H1 (cell line): Measurements from ENCODE around the gene FOXQ1. TPM values are rescaled to one million over a fixed set of nuclear protein-coding genes. Genes with fewer than 3 reads are reported as not detected.

Experiments
- ATF3 ChIP-seq: IDR thresholded peaks from 2 replicates; pipeline ENCODE4 v1.6.1; 2011; ENCODE audit warnings: low read depth, mild to moderate bottlenecking, low read length; ENCODE audit not compliant: insufficient read depth
- BACH1 ChIP-seq: IDR thresholded peaks from 2 replicates; pipeline ENCODE4 v1.6.1; 2012; ENCODE audit warnings: low read length, improper control_type of control experiment
- BRCA1 ChIP-seq: IDR thresholded peaks from 2 replicates; pipeline ENCODE4 v1.6.1; 2012; ENCODE audit warnings: low read depth, low read length, improper control_type of control experiment
- CTBP2 ChIP-seq: IDR thresholded peaks from 2 replicates; pipeline ENCODE4 v1.7.0; 2011; ENCODE audit warnings: borderline replicate concordance, mild to moderate bottlenecking, moderate library complexity, mixed read lengths, low read length; ENCODE audit not compliant: insufficient read depth, insufficient read length
- CTCF ChIP-seq, 3 experiments: IDR thresholded peaks; 1 replicate in 2 of 3; 2 replicates in 1 of 3; pipeline versions ENCODE4 v1.5.1 to v1.6.1; 2011; ENCODE audit warnings: low read length in 3 of 3, mild to moderate bottlenecking in 3 of 3, inconsistent platforms in 2 of 3, low read depth in 1 of 3, moderate library complexity in 1 of 3; ENCODE audit not compliant: insufficient read depth in 1 of 3; ENCODE audit errors: control extremely low read depth in 1 of 3
- E2F6 ChIP-seq: IDR thresholded peaks from 2 replicates; pipeline ENCODE4 v1.6.1; 2012; ENCODE audit warnings: inconsistent platforms
- EZH2 ChIP-seq: fragments of 200-600 bp; sonication (generic); IDR thresholded peaks from 2 replicates; pipeline ENCODE4 v1.7.1; 2012; ENCODE audit warnings: low read depth, mild to moderate bottlenecking, moderate library complexity, low read length, inconsistent platforms; ENCODE audit not compliant: severe bottlenecking
- JUND ChIP-seq: IDR thresholded peaks from 2 replicates; pipeline ENCODE4 v1.6.1; 2011; ENCODE audit warnings: mild to moderate bottlenecking, improper control_type of control experiment, low read length
- KDM5A ChIP-seq: fragments of 200-600 bp; IDR thresholded peaks from 2 replicates; pipeline ENCODE4 v1.7.1; 2012; ENCODE audit warnings: mild to moderate bottlenecking, low read length, inconsistent platforms, mixed read lengths
- MAX ChIP-seq: IDR thresholded peaks from 2 replicates; pipeline ENCODE4 v1.6.1; 2012; ENCODE audit warnings: inconsistent platforms
- POLR2AphosphoS5 ChIP-seq: IDR thresholded peaks from 2 replicates; pipeline ENCODE4 v1.6.1; 2011; ENCODE audit warnings: low read depth, low read length
- RAD21 ChIP-seq, 2 experiments: IDR thresholded peaks in 1 of 2; conservative IDR thresholded peaks in 1 of 2; 2 replicates each; pipeline ENCODE4 v1.6.1; 2011; ENCODE audit warnings: low read depth in 2 of 2, low read length in 2 of 2, improper control_type of control experiment in 1 of 2, inconsistent platforms in 1 of 2, mild to moderate bottlenecking in 1 of 2, moderate library complexity in 1 of 2
- SIN3A ChIP-seq, 2 experiments: IDR thresholded peaks in 1 of 2; conservative IDR thresholded peaks in 1 of 2; 2 replicates each; pipeline ENCODE4 v1.6.1; 2011 to 2012; ENCODE audit warnings: low read length in 2 of 2, improper control_type of control experiment in 1 of 2, low read depth in 1 of 2, mild to moderate bottlenecking in 1 of 2
- SIX5 ChIP-seq: IDR thresholded peaks from 2 replicates; pipeline ENCODE4 v1.6.1; 2011; ENCODE audit warnings: mild to moderate bottlenecking, low read depth, low read length
- TAF1 ChIP-seq: IDR thresholded peaks from 2 replicates; pipeline ENCODE4 v1.6.1; 2011; ENCODE audit warnings: mild to moderate bottlenecking, low read depth, low read length
- TCF12 ChIP-seq: IDR thresholded peaks from 2 replicates; pipeline ENCODE4 v1.6.1; 2011; ENCODE audit warnings: low read depth, mild to moderate bottlenecking, low read length
- USF2 ChIP-seq: IDR thresholded peaks from 2 replicates; pipeline ENCODE4 v1.6.1; 2011; ENCODE audit warnings: low read length, improper control_type of control experiment
- ZNF274 ChIP-seq: IDR thresholded peaks from 2 replicates; pipeline ENCODE4 v1.7.0; 2012; ENCODE audit warnings: low read length, borderline replicate concordance; ENCODE audit errors: extremely low read depth
- polyA plus RNA-seq, 7 experiments: library from polyadenylated mRNA; depleted of rRNA in 3 of 7; stranded (reverse) in 5 of 7; unstranded in 2 of 7; fragments of >200 nt in 5 of 7; fragments of 200-250 nt in 2 of 7; gene quantifications; 1 replicate in 5 of 7; 2 replicates in 1 of 7; 4 replicates in 1 of 7; pipeline versions ENCODE4 v1.2.1 to v1.2.3, GENCODE V29; 2011 to 2013; ENCODE audit warnings: missing spikeins in 2 of 7, mixed read lengths in 2 of 7
- total RNA-seq: library from RNA; stranded (reverse); fragmentation: NEBNext Ultra II Directional; extraction: Animal tissue kit (Norgen Biotek cat#: 25700); gene quantifications from 2 replicates; pipeline ENCODE4 v1.2.1, GENCODE V29; 2021

FOXQ1 gene
- total and polyA plus RNA-seq, 2 of the 8 experiments (the other 6 are each of a cell fraction or from before 2014, with no cell fraction given): 0.03 TPM; not detected in 1

GRCh38 chr6:1313767-1314503, 2.0 kb downstream of the FOXQ1 start (continued):
- TF ChIP-seq POLR2AphosphoS5 (no peak), SIN3A (conservative IDR thresholded peaks at IDR 0.05 in 1 of 2, IDR thresholded peaks at IDR 0.05 in 1 of 2; ENCODE audit: low read depth in 1 of 2, low read length in 2 of 2) (no peak), TCF12 (0 out of 2 replicates have a peak, but pooled peaks have one; percentile 25), E2F6 (0 out of 2 replicates have a peak, but pooled peaks have one; percentile 17), SIX5 (no peak), RAD21 (IDR thresholded peaks at IDR 0.05 in 1 of 2, conservative IDR thresholded peaks at IDR 0.05 in 1 of 2; ENCODE audit: low read depth in 2 of 2, low read length in 2 of 2) (peak; percentile 26 to 62; a peak in 3 of 4 replicates), BRCA1 (no peak), USF2 (no peak), CTBP2 (no peak), BACH1 (no peak), TAF1 (no peak), KDM5A (no peak), EZH2 (peak; percentile 53), ATF3 (no peak), MAX (no peak), ZNF274 (no peak), CTCF (IDR thresholded peaks at IDR 0.05; ENCODE audit: control extremely low read depth in 1 of 3, insufficient read depth in 1 of 3, low read depth in 1 of 3, low read length in 3 of 3) (peak; percentile 60 to 68 (median 68)), JUND (no peak)
